ENCODE results near the gene TRIM9.

TRIM9 gene

GRCh38 chr14:51094901-51095853, at the start of gene TRIM9:
TRIM9 (minus strand) TSS chr14:51095105; CDS start chr14:51094939, 166 bp downstream.
- DNase-seq (ENCODE audit: low spot score) = peak; percentile 97

- no peak for DNase-seq (ENCODE audit: low spot score)
Observed at GRCh38 chr14:51140856-51141255, 46.0 kb upstream of the TRIM9 start.

- DNase-seq (ENCODE audit: low spot score) = no peak
Observed at GRCh38 chr14:51140338-51140737, 45.4 kb upstream of the TRIM9 start.

GRCh38 chr14:51139121-51139681, 44.3 kb upstream of the TRIM9 start:
- no peak for DNase-seq (ENCODE audit: low spot score)

- DNase-seq (ENCODE audit: low spot score) = no peak
Observed at GRCh38 chr14:51138404-51139103, 43.6 kb upstream of the TRIM9 start.

GRCh38 chr14:51131516-51131915, 36.6 kb upstream of the TRIM9 start:
- DNase-seq (ENCODE audit: low spot score) = no peak

GRCh38 chr14:51129130-51129529, 34.2 kb upstream of the TRIM9 start:
- no peak for DNase-seq (ENCODE audit: low spot score)

- no peak for DNase-seq (ENCODE audit: low spot score)
Observed at GRCh38 chr14:51124029-51124428, 29.1 kb upstream of the TRIM9 start.

- no peak for DNase-seq (ENCODE audit: low spot score)
Observed at GRCh38 chr14:51121096-51121495, 26.2 kb upstream of the TRIM9 start.

- DNase-seq (ENCODE audit: low spot score) = peak; percentile 56
Observed at GRCh38 chr14:51119411-51120051, 24.6 kb upstream of the TRIM9 start.

- peak; percentile 90 for DNase-seq (ENCODE audit: low spot score)
Observed at GRCh38 chr14:51118993-51119392, 24.1 kb upstream of the TRIM9 start.

- no peak for DNase-seq (ENCODE audit: low spot score)
Observed at GRCh38 chr14:51117593-51117992, 22.7 kb upstream of the TRIM9 start.

GRCh38 chr14:51116682-51117081, 21.8 kb upstream of the TRIM9 start:
- no peak for DNase-seq (ENCODE audit: low spot score)

- DNase-seq (ENCODE audit: low spot score) = no peak
Observed at GRCh38 chr14:51109651-51110050, 14.7 kb upstream of the TRIM9 start.

- DNase-seq (ENCODE audit: low spot score) = no peak
Observed at GRCh38 chr14:51107801-51108200, 12.9 kb upstream of the TRIM9 start.

GRCh38 chr14:51104467-51104866, 9.6 kb upstream of the TRIM9 start:
- DNase-seq (ENCODE audit: low spot score) = no peak

- DNase-seq (ENCODE audit: low spot score) = no peak
Observed at GRCh38 chr14:51097287-51097686, 2.4 kb upstream of the TRIM9 start.

- DNase-seq (ENCODE audit: low spot score) = no peak
Observed at GRCh38 chr14:51096870-51097269, 2.0 kb upstream of the TRIM9 start.

GRCh38 chr14:51095854-51096823, 1.2 kb upstream of the TRIM9 start:
- peak; percentile 92 for DNase-seq (ENCODE audit: low spot score)

- no peak for DNase-seq (ENCODE audit: low spot score)
Observed at GRCh38 chr14:51094282-51094821, 553 bp downstream of the TRIM9 start.

All from pons (tissue), 1 donor.